Activated CD4-positive, CD25-positive, alpha-beta regulatory T cell treated with anti-CD3 and anti-CD28 coated beads, Interleukin-2, amount 50 U/mL, for 24 hours (primary cell): ENCODE results near the gene SPPL2C.

Experiments used
- ATAC-seq, 2 donors: fragments of 150-1000 bp; cut with Tn5 transposase; one replicate each; pipeline ENCODE4 v1.10.0; 2021; ENCODE audit warnings: mild to moderate bottlenecking in 1 of 2, moderate library complexity in 1 of 2

Gene SPPL2C

DNA sequence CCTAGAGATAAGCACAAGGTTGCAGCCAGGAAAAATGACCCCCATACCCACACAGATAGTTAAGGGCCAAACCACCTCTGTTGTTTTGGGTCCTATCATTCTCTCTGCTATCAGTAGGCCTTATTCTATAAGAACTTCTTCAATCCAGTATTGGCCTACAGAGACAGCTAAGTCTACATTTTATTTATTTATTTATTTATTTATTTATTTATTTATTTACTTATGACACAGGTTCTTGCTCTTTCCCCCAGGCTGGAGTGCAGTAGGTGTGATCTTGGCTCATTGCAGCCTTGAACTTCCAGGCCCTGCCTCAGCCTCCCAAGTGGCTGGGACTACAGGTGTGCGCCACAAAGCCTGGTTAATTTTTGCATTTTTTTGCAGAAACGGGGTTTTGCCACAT lies 42.2 kb downstream of the SPPL2C start:
- no peak for ATAC-seq

DNA sequence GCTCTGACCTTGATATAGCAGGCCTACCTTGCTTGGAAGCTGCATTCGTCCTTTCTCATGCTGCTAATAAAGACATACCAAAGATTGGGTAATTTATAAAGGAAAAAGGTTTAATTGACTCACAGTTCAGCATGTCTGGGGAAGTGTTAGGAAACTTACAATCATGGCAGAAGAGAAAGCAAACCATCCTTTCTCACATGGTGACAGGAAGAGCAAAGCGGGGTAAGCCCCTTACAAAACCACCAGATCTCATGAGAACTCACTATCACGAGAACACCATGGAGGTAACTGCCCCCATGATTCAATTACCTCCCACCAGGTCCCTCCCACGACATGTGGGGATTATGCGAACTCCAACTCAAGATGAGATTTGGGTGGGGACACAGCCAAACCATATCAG lies 43.7 kb downstream of the SPPL2C start:
- peak in 1 of 2 donors; percentile 55 for ATAC-seq

DNA sequence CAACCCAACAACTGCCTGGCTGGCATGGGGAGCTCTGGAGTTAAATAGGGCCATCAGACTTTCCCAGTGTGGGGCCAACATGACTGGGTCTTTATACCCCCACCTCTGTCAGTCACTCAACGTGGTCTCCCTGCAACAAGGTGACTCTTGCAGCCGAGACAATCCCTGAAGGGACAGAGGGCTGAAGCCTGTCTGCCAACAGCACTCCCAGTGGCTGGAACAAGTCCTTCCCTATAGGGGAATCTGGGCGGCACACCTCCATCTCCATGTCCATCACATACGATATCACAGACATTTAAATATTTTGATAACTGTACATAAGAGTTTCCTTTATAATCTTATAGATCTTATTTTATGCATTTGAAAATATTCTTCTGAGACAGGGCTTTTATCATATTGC lies 44.9 kb downstream of the SPPL2C start:
- ATAC-seq: no peak

DNA sequence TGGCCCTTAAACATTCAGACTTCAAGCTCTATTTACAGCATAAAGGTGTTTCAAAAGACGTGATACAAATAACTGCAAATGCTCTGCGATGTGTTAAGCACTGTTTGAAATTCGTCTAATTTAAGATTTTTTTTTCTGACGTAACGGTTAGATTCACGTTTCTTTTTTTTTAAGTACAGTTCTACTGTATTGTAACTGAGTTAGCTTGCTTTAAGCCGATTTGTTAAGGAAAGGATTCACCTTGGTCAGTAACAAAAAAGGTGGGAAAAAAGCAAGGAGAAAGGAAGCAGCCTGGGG lies 49.0 kb downstream of the SPPL2C start:
- no peak for ATAC-seq

DNA sequence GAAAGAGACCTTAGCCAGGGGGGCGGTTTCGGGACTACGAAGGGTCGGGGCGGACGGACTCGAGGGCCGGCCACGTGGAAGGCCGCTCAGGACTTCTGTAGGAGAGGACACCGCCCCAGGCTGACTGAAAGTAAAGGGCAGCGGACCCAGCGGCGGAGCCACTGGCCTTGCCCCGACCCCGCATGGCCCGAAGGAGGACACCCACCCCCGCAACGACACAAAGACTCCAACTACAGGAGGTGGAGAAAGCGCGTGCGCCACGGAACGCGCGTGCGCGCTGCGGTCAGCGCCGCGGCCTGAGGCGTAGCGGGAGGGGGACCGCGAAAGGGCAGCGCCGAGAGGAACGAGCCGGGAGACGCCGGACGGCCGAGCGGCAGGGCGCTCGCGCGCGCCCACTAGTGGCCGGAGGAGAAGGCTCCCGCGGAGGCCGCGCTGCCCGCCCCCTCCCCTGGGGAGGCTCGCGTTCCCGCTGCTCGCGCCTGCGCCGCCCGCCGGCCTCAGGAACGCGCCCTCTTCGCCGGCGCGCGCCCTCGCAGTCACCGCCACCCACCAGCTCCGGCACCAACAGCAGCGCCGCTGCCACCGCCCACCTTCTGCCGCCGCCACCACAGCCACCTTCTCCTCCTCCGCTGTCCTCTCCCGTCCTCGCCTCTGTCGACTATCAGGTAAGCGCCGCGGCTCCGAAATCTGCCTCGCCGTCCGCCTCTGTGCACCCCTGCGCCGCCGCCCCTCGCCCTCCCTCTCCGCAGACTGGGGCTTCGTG lies 49.5 kb downstream of the SPPL2C start, which contains the start of gene MAPT:
Gene MAPT, plus strand, starts transcription at position 533 of the 763 bp plus-strand sequence. CDS start 67,784 bp downstream, outside the sequence.
- ATAC-seq: peak; percentile 82 to 88

DNA sequence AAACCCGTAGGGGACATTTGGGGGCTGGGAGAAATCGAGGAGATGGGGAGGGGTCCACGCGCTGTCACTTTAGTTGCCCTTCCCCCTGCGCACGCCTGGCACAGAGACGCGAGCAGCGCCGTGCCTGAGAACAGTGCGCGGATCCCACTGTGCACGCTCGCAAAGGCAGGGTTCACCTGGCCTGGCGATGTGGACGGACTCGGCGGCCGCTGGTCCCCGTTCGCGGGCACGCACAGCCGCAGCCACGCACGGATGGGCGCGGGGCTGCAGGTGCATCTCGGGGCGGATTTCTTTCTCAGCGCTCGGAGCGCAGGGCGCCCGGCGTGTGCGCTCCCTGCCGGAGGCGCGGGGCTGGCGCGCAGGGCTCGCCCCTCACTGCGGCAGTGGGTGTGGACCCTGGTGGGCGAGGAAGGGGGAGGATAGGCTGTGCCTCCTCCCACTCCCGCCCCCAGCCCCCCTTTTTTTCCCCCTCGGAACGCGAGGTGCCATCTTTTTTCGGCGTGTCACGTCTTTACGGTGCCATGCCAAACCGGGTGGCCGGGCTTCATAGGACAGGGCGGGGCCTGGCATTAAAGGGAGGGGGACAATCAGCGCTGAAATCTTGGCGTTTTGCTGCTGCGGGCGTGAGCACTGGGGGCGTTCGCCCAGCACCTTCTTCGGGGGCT lies 50.8 kb downstream of the SPPL2C start:
- ATAC-seq: no peak

DNA sequence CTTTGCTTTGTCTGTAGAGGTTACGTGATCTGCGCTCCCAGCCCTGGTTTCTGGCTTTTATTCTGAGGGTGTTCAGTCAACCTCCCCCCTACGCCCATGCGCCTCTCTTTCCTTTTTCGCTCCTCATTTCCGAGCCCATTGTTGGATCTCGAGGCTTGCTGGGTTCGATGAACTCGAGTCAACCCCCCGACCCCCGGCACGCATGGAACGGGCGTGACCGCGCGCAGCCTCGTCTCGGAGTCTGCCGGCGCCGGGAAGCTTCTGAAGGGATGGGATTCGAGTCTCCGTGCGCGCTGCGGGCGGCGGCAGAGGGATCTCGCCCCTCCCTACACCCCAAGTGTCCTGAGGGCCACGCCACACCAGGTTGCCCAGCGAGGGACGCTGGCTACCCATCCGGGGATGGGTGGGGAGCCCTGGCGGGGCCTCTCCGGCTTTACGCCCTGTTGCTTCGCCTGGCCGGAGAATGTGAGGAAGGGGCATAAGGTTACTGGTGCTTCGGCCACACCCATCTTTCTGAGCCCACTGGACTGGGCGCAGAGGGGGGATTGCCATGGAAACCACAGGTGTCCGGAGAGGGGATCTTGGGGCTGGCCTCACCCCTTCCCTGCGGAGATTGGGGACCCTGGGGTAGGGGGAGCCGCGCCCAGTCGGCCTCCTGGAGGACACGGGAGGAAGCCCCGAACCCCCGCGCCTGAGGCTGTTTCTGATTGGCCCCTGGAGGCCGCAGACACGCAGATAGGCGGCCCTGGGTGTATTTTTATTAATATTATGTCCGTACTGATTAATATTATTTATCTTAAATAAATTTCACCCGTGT lies 51.5 kb downstream of the SPPL2C start:
- ATAC-seq: no peak
